Astrocyte (in vitro differentiated cells and primary cell): ENCODE data around the gene SLC36A3.

Experiments used
- CTCF ChIP-seq: IDR thresholded peaks from 2 replicates; pipeline ENCODE4 v1.5.1; 2011; ENCODE audit warnings: low read depth, mild to moderate bottlenecking, inconsistent platforms, low read length, moderate library complexity; ENCODE audit not compliant: insufficient read depth
- EZH2 ChIP-seq: IDR thresholded peaks from 2 replicates; pipeline ENCODE4 v1.6.1; 2012; ENCODE audit warnings: mild to moderate bottlenecking, low read length, inconsistent platforms; ENCODE audit not compliant: insufficient read depth

- TF ChIP-seq CTCF (no peak), EZH2 (no peak)
Observed at GRCh38 chr5:151328734-151329133, 25.2 kb upstream of the SLC36A3 start.
